GM19023 (cell line): Measurements from ENCODE around the gene CALCOCO1.
"Not testable (repeated sequence)": the region's sequence is repeated elsewhere in the genome, so short reads cannot be mapped to it uniquely, and the experiment has no call there.

Experiments used
- ATAC-seq: cut with Tn5 transposase; IDR thresholded peaks from one replicate; pipeline ENCODE4 v1.9.1; 2021; ENCODE audit warnings: mild to moderate bottlenecking, moderate library complexity; ENCODE audit not compliant: unreplicated experiment

CALCOCO1 gene, protein sequence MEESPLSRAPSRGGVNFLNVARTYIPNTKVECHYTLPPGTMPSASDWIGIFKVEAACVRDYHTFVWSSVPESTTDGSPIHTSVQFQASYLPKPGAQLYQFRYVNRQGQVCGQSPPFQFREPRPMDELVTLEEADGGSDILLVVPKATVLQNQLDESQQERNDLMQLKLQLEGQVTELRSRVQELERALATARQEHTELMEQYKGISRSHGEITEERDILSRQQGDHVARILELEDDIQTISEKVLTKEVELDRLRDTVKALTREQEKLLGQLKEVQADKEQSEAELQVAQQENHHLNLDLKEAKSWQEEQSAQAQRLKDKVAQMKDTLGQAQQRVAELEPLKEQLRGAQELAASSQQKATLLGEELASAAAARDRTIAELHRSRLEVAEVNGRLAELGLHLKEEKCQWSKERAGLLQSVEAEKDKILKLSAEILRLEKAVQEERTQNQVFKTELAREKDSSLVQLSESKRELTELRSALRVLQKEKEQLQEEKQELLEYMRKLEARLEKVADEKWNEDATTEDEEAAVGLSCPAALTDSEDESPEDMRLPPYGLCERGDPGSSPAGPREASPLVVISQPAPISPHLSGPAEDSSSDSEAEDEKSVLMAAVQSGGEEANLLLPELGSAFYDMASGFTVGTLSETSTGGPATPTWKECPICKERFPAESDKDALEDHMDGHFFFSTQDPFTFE

DNA sequence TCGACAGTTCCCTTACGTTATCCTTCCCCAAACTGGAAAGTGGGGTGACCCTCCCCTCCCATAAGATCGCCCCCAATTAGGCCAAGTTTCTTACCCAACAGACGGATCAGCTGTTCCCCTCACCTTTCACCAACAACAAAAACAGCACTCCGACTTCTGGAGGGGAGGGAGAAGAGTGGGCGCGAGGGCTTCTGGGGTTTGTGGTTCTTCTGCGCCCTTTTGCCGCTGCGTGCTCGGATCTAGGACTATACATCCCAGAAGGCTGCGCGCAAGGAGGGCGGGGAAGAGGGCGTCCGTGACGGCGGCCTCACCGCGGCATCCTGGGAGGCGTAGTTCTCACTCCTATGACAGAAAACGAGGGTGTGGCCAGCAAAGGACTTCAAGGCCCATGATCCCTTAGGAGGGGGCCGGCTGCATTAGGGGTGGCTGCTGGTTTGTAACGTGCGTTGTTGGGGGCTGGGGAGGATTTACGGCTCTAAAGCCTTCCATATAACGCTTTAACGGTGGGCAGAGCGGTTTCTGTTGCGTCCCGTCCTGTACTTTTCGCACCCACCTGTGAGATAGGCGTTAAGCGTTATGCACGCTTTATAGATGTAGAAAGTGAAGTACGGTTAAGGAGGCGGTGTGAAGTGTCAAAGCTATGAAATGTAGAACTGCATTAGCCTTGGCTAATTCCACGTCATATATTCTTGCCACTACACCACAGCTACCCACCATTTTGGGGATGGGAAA is at the start of gene CALCOCO1:
Gene CALCOCO1 (minus strand): TSS at position 143 of the 732 bp plus-strand sequence. CDS start 2,210 bp downstream, outside the sequence.
- ATAC-seq, result peak; percentile 98

DNA sequence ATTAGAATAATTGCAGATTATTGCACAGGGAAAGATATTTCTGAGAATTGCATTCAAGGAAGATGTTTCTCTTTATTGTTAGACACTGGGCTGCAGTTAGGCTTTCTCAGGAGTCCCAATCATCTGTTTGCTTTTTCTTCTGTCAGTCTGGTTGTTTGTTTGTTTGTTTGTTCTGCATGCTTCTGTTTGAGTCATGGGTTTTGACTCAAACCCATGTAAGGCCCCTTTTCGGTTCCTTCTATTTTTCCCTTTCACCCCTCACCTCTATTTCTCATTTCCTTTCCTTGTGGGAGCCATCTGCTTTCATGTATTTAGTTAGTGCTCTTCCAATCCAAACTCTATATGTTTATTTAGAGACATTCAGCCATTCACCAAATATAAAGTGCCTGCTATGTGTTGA is 49.6 kb upstream of the CALCOCO1 start:
- ATAC-seq, result no peak

DNA sequence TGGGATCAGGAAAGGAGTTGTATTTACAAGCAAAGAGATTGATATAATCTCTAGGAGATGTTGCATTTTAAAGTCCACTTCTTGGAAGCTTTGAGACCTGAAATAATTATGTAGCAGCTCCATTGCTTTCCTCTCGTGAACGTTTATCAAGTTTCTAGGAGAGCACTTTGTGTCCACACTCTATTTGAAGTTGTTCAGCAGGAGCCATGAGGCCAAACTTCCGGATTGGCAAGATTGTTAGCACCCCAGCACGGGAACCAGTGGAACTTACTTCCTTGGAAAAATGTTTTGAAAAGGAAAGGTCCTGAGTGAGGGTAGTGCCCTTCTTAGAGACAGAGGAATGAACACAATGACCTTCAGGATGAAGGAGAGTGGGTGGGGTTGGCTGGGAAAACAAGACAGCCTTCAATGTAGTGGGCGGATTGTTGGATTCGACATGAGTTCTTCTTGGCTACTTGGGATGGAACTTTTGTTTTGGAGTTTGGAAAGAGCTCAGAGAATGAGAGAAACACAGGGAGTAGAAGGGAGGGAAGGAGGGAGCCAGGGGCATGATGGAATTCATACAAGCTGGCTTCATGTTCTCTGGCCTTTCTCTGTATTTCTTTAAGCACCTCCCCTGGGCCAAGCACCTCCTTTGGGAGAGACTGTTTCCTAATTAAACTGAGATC is 48.4 kb upstream of the CALCOCO1 start:
- ATAC-seq, result no peak

DNA sequence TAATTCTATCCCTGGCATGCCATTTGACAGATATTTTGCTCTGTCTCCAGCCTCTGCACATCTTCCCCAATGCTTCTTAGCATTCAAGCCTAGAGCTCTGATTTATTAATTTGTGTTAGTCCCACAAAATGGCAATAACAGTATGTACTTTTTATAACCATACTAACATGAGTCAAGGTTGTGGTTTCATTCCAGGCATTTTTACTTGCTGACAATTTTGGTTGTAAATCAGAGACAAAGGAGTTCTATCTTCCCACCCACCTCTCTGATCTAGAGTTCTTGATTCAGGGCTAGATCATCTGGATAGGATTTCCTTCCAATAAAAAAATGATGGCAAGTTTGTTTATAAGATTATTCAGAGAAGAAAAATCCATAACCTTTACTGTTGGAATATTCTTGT is 43.0 kb upstream of the CALCOCO1 start:
- ATAC-seq, result no peak

DNA sequence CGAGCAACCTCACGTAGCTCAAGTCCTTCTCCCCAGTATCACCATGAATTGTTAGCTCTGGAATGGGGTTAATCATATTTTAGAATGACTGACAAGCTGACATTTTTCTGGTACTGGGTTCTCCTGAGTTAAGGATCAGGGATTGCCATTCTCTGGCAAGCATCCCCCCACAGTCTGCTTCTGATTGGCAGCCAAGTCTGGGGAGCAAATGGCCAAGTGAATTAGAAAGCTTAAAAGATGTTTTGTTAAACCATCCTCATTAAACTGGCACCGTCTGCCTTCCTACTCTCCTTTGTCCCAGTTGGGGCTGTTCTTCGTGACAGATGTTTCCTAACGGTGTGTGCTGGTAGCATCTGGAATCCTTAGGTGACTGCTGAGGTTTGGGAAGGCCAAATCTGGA is 41.7 kb upstream of the CALCOCO1 start:
- ATAC-seq, result no peak

DNA sequence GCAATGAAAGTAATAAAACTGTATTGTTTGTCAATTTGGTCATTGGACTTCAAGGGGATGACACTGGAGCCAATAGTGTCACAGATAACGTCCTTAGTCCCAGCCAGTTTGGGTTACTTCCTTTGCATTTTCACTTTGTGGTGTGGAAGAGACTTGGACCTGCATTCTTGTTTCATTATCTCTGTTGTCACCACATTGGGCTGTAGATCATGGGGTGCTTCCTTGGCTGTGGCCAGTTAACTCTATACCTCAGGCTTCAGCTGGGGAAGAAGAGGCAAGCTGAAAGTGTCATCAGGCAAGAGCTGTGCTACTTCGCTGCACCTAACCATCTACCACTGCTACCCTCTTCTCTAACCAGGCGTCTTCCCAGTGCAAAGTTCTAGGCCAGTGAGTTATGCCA is 39.6 kb upstream of the CALCOCO1 start:
- no peak for ATAC-seq

DNA sequence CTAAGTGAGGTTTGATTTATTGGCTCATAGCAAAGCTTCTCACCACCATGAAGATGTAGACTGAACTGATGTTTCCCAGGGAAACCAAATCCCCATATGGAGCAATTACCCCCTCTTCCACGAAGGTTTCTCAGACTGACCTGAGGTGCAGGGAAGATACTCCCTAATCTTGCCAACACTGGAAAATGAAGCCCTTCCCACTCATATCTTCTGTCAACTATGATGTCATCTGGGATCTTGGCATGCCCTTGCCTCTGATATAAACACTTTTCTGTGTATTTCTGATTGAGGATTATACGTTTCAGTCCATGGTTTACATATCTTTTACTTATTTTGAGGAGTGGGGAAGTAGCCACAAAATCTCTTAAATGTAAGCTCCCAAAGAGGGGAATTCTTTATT is 38.6 kb upstream of the CALCOCO1 start:
- ATAC-seq, result no peak

DNA sequence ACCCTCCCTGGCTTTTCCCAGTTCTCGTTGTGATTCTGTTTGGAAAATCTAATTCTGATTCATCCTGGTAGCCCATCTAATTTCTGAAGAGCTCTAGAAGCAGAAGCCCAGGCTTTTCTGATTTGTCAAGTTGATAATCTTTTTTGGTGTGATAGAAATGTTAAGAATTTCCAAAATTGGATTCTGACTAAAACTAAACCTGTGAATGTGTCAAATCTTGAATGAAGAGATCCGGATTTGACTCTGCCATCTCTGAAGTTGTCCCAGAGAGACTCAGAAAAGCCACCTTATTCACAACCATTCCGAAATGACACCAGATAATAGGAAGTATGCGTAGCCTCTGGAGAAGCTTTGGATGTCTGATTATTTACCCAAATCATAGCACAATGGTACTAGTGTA is 37.4 kb upstream of the CALCOCO1 start:
- ATAC-seq, result no peak

DNA sequence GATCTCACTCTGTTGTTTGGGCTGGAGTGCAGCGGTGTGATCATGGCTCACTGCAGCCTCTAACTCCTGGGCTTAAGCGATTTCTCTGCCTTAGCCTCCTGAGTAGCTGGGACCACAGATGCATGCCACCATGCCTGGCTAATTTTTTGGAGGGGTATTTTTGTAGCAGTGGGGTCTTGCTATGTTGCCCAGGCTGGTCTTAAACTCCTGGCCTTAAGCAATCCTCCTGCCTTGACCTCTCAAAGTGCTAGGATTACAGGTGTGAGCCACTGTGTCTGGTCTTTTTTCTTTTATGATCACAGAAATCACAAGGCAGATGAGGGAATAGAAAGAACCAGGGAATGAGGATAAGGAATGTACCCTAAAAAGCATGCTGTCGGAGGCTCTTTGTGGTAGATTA is 35.5 kb upstream of the CALCOCO1 start:
- not testable (repeated sequence) for ATAC-seq

DNA sequence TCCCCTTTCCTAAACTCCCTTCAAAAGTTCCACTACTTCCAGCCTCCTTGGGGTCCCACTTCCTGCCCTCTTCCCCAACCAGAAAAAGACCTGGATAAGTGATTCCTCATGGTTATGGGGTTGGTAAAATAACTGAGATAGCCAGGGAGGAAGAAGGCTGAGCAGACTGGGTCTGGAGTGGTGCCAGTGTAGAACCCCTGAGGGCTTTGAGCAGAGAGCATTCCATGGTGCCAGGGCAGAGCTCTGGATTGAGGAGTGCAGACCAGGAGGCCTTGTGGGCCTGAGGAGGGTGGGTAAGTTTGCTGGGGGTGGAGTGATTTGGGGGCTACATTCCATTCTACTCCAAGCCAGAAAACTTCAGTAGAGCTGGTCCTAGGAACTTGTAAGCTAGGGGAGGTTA is 34.1 kb upstream of the CALCOCO1 start:
- ATAC-seq, result no peak

DNA sequence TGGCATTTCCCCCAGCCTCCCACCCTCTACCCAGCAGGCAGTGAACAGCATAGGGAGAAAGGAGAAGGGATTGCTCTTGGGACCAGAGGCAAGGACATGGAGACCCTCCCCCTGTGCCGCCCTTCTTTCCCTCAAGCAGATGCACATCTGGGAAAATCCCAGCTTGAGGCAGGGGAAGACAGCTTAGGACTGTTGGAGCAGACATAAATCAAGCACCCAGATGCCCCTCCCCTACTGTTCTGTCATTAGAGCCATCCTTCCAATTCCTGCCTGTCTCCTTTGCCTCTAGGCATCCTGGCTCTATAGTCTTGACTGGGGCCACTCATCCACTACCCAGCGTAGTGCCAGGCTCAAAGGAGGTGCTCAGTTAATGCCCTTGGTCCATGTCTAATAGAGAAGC is 32.0 kb upstream of the CALCOCO1 start:
- ATAC-seq, result no peak

DNA sequence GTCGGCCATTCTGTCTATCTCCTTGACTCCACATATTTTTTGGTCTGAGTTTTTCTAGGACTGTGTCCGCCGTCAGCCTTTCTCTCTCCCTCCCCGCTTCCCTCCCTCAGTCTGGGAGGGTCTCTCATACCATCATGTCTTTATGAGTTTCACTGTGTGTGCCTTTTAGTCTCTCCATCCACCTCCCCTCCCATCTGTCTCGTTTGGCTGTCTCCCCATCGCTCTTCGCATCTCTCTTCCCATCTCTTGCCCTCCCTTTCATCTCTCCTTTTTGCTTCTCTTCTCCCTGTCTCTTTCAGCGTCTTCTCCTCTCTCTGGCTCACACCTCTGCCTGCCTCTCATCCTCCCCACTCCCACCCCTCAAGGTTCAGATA is 31.5 kb upstream of the CALCOCO1 start:
- ATAC-seq, result no peak

DNA sequence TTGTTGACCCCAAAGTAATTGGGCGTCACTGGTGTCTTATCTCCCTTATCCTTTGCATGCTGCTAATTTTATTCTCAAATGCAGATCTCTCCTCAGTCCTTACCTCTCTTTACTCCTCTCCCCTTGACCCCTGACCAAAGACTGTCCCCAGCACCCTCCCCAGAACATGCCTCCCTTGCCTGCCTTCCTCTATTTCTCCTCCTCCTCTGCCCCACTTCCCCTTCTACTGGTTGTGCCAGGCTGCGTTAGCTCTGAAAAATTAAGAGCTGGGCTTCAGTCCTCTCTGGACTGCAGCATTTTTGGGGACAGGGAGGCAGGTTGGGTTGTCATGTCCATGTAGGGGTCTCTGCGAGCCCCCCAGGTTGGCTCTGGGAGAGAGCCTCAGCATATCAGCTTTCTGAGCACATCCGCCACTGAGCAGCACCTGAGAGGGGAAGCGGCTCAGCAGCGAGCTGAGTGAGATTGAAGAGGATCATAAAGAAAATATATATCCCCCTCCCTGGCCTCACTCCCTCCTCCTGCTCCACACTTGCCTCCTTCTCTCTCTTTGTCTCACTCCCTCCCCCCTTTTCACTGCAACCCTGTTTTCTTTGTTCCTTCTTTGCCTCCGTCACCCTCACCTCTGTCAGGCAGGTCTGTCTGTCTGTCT is 31.0 kb upstream of the CALCOCO1 start:
- ATAC-seq, result no peak

DNA sequence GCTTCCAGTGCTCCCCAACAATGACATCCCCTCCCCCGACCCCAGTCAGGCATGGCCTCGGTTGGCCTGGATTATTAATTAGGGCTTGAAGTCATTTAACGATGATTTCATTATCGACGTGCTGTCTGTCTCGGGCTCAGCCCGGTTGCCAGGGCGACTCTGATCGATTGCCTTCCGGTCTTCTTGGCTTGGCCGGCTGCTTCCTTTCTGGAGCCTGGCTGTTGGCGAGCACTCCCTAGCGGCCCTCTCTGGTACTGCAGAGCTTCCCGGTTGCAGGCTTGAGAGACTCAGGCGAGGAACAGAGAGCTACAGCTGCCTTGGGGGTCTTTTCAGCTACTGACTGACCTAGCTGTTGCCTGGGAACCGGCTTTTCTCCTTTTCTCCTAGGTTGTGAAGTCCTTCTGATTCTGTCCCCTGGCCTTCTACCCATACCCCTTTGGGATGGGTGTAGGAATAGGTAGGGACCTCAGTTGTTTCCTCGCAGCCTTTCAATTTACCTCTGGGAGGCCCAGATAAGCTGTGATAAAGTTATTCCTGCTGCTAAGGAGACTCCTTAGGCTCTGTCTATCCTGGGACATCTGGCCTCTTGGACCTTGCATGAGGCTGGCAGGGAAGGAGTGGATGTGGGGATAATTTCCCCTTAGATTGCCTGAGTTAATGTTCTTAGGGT is 30.0 kb upstream of the CALCOCO1 start:
- peak; percentile 58 for ATAC-seq

DNA sequence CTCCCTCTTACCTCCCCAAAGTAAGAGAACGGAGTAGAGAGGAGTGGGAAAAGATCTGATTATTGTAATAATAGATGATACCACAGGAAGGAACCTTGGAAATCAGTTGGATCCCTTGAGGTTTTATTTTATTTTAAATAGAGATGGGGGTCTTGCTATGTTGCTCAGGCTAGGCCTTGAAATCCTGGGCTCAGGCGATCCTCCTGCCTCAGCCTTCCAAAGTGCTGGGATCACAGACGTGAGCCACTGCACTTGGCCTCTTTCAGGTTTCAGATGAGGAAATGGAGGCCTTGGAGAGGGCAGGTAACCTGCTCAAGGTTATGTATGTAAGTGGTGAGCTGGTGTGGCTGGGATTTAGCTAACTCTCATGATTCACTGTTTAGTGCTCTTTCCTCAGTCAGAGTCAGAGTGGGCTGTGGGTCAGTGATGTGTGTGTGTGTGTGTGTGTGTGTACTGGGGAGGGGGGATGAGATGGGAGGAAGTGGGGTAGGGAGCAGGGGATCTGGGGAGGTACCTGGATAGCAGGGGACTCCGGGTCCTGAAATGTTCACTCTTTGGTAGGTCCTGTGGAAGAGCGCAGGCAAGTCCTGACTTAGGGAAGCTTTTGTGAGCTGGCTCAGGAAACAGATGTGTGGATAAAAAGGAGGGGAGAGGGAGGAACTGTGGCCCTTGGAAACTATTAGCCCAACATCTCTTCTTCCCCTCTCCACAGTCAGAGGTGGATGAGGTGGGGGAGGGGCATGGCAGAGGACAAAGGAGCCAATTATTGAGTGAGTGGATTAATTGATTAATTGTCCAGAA is 29.2 kb upstream of the CALCOCO1 start:
- no peak for ATAC-seq

DNA sequence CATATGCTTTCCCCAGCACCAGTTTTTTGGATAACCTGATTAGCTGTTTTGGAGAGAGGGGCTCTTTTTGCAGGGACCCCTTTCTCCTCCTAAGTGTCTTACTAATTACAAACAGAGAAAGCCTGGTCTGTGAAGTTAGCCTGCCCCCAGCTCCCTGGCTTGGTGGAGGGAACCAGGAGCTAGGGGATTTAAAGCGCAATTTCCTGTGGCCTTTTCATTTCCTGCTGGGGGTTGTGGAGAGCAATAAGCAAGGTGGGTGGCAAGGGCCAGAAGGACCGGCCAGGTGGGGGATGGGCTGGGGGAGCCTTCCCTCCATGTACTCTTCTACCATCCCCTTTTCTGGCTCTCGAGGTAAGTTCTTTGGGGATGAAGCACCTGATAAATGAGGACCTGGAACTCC is 28.6 kb upstream of the CALCOCO1 start:
- no peak for ATAC-seq

DNA sequence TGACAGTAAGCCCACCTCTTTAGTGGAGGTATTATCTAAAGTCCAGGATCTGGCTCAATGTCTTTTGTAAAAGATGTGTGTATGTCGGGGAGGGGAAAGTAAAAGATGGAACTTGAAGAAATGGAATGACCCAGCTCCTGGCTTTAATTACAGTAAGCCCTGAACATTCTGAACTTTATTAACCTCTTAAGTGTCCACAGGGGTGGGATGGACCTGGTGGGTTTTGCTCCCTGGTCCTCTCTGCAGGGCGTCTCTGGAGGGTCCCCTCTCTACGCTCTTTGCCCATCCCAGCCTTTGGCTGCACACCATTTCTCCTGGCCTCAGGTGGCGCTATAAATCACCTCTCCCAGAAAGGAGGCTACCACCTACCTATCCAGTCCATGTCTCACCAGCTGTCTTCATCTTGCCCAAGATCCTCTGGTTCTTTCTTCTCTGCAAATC is 28.2 kb upstream of the CALCOCO1 start:
- ATAC-seq, result no peak

DNA sequence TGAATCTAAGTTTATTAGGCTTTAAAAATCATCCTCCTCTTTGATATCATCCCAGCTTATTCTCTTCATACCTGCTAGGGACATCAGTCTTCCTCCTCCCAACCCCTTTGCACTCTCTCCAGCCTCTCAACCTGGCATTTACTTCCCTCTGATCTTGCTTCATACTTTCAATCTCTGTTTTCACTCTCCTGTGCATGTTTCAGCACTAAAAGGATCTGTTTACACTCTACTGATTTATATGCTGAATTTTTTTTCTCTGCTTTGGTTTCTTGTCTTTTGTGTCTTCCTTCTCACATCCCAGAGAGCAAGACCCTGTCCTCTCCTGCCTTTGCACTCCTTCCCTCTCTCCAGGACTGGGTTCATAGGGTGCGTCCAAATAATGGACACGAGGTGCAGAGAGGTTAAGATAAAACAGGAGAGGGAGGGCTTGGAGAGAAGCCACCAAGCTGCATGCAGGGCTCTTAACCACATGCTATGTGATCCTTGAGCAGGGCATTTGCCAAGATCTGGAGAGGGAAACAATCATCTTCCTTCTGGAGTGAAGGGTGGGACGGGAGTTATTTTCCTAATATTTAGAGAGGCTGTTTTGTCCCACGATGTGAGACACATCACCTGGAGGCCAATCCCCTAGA is 27.5 kb upstream of the CALCOCO1 start:
- no peak for ATAC-seq

DNA sequence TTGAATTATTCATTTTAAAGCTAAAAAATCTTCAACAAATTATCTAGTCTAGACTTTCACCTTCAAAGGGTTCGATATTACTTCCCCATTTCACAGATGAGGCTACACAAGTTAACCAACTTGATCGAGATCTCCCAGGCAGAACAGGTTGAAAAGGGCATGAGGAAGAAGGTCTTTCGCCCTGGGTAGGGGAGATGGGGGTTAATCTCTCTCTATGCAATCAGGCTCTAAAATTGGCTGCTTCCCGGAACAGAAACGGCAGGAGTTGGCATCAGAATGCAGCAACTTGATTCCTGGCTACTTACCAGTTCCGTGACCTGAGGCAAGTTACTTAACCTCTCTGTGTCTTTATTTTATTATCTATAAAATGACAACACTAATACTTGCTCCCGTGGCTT is 26.9 kb upstream of the CALCOCO1 start:
- ATAC-seq, result no peak
